Rectal smooth muscle tissue (tissue), 1 donor: ENCODE results near the gene MBD5.

Experiments used
- H3K27ac ChIP-seq: one replicate; pipeline ENCODE4 v1.7.0; 2013; ENCODE audit warnings: low read depth, low read length, inconsistent platforms
- H3K27me3 ChIP-seq: one replicate; pipeline ENCODE4 v1.7.0; 2013; ENCODE audit warnings: low read length; ENCODE audit not compliant: control insufficient read depth, insufficient read depth
- H3K36me3 ChIP-seq: one replicate; pipeline ENCODE4 v1.7.0; 2013; ENCODE audit warnings: low read length; ENCODE audit not compliant: control insufficient read depth, insufficient read depth
- H3K4me1 ChIP-seq: one replicate; pipeline ENCODE4 v1.7.0; 2013; ENCODE audit warnings: low read length; ENCODE audit not compliant: control insufficient read depth, insufficient read depth
- H3K4me3 ChIP-seq: one replicate; pipeline ENCODE4 v1.7.0; 2013; ENCODE audit warnings: low read length
- H3K9ac ChIP-seq: one replicate; pipeline ENCODE4 v1.7.0; 2013; ENCODE audit warnings: low read length

MBD5 gene

DNA sequence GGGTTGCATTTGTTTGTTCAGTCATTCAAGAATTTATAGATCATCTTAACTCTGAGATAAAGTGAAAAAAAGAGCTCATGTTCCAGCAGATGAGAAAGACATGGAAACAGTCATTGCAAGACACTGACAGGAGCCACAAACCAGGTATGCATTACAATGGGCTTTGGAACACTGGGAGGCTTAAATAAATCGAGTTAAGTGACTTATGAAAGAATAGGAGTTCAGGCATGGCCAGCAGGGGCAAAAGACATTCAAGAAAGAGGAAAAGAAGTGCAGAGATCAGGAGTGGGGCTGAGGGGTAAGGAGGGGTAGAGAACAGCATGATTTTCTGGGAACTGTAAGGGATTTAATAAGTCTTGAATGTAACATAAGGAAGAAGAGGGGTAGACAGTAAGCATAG is 502.4 kb downstream of the MBD5 start:
- no peak overlapping the region for H3K27ac ChIP-seq
- no peaks in the 10 kb centered on the region for H3K27me3 ChIP-seq
- no peak overlapping the region for H3K4me3 ChIP-seq
- H3K9ac ChIP-seq: no peak overlapping the region
- no peaks in the 10 kb centered on the region for H3K36me3 ChIP-seq
- no peaks in the 10 kb centered on the region for H3K4me1 ChIP-seq

DNA sequence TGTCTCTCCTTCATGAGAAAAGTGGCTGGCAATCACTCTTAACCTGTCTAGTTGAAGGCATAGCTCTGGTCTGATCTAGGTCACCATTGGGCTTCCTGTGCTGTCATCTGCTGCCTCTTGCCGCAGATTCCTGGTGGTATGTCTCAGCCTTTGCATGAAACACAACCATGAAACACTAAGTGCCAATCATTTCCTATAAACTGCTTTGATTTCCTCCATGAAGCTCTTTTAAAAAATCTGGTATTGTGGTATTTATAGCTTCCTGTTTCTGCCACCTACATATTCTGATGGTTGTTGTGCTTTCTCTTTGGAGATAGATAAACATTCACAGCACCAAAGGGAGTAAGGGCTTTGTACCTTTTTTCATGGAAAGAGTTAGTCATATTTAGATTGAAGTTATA is 503.6 kb downstream of the MBD5 start:
- no peaks in the 10 kb centered on the region for H3K27me3 ChIP-seq
- H3K4me3 ChIP-seq: no peak overlapping the region
- H3K27ac ChIP-seq: no peak overlapping the region
- no peaks in the 10 kb centered on the region for H3K4me1 ChIP-seq
- H3K36me3 ChIP-seq: no peaks in the 10 kb centered on the region
- no peak overlapping the region for H3K9ac ChIP-seq

DNA sequence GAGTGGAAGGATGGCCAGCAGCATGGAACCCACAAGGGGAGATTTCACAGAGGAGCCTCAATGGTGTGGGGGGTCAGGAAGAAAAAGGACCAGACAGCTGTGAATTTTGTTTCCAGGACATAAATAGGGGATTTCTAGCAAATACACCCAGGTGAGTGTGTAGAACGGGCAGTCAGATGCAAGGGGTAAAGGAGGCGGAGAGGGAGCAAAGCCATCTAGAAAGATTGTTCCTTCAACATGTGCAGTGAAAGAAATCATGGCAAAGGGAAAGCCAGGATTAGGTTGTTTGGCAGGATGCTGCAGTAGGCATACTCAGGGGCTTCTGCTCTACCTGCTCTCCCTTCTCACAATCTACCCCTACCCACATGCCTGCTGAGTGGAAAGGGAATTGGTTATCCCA is 504.2 kb downstream of the MBD5 start:
- Histone ChIP-seq H3K4me1 (no peaks in the 10 kb centered on the region), H3K27me3 (no peaks in the 10 kb centered on the region), H3K9ac (no peak overlapping the region), H3K27ac (no peak overlapping the region), H3K36me3 (no peaks in the 10 kb centered on the region), H3K4me3 (no peak overlapping the region)

DNA sequence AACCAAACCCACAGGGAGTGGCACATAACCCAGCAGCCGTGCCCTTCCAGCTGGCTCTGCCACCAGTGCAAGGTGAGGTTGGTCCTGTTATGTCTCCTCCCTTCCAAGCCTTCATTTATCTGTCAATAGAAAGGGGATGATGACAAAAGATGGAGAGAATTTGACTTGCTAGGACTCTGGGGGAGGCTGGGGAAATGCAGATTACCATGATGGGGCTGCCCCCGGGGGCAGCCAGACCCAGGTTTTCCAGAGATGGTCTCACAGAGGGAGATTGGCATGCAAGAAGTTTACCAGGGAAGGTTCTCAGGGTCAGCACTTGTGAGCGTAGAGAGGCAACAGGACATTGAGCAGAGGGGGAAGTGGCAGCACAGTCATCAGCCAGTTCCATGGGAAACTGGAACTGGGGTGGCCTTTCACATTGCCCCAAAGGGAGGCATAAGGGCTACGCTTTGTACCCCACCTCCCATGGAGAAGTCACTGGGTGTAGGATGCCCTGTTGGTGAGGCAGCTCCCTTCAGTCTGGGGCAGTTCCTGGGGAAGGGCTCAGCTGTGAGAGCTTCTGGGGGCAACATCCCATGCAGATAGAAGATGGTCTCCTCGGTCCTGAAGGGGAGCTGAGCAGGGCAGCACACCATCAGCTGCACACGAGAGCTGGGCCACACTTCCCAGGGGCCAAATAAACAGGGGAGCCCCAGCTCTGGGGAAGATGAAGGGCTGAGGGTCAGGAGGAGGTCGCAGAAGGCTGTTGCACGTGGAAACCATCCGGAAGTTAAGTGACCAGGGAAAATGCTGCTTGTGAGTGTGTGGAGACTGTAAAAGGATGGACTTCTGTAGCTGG is 505.8 kb downstream of the MBD5 start:
- Histone ChIP-seq H3K27me3 (no peaks in the 10 kb centered on the region), H3K9ac (no peak overlapping the region), H3K36me3 (no peaks in the 10 kb centered on the region), H3K4me3 (no peak overlapping the region), H3K4me1 (no peaks in the 10 kb centered on the region), H3K27ac (no peak overlapping the region)

DNA sequence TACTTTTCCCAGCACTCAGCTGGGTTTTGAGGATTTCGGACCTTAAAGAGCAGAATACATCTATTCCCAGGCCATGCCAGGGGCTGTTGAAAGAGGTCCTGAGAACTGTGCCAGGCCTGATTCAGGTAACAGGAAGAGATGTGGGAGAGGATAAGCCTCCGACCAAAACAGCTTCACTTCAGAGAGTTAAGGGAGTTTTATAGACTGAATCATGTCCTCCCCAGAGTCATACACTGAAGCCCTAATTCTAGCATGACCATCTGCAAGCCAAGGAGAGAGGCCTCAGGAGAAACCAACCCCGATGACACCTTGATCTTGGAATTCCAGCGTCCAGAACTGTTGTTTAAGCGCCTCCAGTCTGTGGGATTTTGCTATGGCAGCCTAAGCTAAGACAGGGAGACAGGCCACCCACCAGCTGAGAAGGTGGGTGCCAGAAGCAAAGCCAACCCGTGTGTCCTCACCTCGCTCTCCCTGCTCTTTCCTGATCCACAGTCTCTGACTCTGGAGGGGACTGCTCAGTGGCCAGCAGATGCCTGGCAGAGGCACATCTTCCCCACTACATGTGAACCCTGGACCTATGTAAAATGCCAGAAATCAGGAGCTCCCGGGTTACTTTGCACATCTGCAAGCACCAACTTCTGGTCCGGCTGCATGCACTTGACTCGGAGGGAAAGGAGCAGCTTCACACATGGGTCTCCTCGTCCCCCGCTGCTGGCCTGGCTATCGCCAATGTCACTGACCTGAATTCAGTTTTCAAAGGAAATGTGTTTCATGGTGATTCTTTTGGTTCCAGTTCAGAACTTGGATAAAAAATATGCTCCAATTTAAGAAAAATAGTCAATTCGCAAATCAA is 506.8 kb downstream of the MBD5 start:
- H3K27ac ChIP-seq: no peak overlapping the region
- H3K4me3 ChIP-seq: no peak overlapping the region
- no peaks in the 10 kb centered on the region for H3K27me3 ChIP-seq
- no peaks in the 10 kb centered on the region for H3K36me3 ChIP-seq
- H3K4me1 ChIP-seq: no peaks in the 10 kb centered on the region
- H3K9ac ChIP-seq: no peak overlapping the region

DNA sequence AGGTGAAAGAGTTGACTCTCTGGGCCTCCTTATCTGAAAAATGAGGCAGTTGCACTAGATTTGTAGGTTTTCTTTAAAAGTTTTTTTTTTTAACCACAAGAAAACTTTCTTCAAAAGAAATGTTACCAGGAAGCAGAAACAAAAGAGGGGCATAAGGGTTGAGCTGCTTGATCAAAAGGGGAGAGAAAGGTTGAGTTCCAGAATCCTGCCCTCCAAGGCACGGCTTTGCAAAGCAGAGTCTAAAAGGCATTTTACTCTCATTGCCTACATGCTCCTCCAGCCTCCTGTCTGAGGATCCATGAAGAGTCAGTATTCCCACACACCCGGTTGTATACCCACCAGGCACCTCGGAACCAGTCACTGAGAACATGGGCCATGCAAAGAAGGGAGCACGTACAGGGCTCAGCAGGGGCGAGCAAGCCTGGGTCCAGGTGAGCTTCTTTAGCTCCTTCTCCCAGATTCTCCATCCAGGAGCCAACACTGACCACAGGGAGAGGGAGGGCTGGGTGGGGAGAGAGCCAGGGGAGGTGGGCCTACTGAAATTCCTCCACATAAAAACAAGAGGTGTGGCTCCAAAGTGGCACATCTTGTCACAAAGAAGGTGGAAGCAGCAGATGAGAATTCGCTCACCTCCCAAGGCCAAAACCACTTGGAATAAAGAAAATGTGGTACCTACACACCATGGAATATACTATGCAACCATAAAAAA is 507.6 kb downstream of the MBD5 start:
- H3K4me3 ChIP-seq: no peak overlapping the region
- H3K27ac ChIP-seq: no peak overlapping the region
- no peaks in the 10 kb centered on the region for H3K27me3 ChIP-seq
- H3K9ac ChIP-seq: no peak overlapping the region
- no peaks in the 10 kb centered on the region for H3K4me1 ChIP-seq
- H3K36me3 ChIP-seq: no peaks in the 10 kb centered on the region

DNA sequence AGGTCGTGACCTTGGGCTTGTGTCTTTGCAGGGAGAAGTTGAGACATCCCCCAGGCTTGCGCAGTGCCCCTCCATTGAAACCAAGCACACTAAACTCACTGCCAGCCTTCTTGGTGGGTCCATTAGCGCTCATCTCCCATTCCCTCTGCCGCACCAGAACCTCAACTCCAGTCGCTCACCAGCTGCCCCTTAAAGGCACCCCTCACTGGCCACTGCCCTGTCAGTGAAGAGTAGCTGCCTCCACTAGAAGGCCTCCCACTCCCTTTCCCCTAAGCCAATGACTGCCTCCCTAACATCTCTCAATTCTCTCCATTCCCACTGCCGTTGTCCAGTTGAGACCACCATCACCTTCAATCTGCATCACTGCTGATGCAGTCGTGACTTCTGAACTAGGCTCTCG is 508.9 kb downstream of the MBD5 start:
- H3K4me3 ChIP-seq: no peak overlapping the region
- H3K27ac ChIP-seq: no peak overlapping the region
- no peak overlapping the region for H3K9ac ChIP-seq
- H3K36me3 ChIP-seq: no peaks in the 10 kb centered on the region
- no peaks in the 10 kb centered on the region for H3K4me1 ChIP-seq
- H3K27me3 ChIP-seq: no peaks in the 10 kb centered on the region

DNA sequence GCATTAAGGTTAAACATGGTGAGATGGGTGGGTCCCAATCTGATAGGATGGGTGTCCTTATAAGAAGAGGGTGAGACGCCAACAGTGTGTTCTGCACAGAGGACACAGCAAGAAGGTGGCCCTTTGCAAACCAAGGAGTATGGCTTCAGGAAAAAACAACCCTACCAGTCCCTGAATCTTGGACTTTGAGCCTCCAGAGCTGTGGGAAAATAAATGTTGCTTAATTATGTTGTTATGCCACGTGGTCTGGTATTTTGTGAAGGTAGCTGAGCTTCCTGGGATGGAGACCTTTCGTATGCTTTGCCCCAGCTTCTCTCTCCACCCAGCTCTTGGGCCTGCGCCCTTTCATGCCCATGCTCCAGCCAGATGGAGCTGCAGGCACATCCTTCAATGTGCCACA is 509.5 kb downstream of the MBD5 start:
- H3K9ac ChIP-seq: no peak overlapping the region
- H3K4me1 ChIP-seq: no peaks in the 10 kb centered on the region
- H3K4me3 ChIP-seq: no peak overlapping the region
- no peaks in the 10 kb centered on the region for H3K27me3 ChIP-seq
- no peak overlapping the region for H3K27ac ChIP-seq
- no peaks in the 10 kb centered on the region for H3K36me3 ChIP-seq

DNA sequence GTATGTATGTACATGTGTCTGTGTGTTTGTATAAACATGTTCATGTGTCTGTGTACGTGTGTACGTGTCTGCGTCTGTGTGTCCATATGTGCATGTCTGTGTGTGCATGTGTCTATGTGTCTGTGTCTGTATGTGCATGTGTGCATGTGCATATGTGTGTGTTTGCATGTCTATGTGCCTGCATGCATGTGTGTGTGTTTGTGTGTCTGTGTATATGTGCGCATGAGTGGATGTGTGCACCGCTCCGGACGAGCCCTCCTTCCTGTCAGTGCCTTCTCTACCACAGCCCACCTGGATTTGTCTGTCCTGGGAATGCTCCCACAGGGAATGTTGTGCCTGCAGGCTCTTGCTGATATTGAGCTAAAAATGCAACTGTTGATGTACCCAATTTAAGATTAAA is 510.3 kb downstream of the MBD5 start:
- Histone ChIP-seq H3K27ac (no peak overlapping the region), H3K4me3 (no peak overlapping the region), H3K36me3 (no peaks in the 10 kb centered on the region), H3K27me3 (no peaks in the 10 kb centered on the region), H3K9ac (no peak overlapping the region), H3K4me1 (no peaks in the 10 kb centered on the region)

DNA sequence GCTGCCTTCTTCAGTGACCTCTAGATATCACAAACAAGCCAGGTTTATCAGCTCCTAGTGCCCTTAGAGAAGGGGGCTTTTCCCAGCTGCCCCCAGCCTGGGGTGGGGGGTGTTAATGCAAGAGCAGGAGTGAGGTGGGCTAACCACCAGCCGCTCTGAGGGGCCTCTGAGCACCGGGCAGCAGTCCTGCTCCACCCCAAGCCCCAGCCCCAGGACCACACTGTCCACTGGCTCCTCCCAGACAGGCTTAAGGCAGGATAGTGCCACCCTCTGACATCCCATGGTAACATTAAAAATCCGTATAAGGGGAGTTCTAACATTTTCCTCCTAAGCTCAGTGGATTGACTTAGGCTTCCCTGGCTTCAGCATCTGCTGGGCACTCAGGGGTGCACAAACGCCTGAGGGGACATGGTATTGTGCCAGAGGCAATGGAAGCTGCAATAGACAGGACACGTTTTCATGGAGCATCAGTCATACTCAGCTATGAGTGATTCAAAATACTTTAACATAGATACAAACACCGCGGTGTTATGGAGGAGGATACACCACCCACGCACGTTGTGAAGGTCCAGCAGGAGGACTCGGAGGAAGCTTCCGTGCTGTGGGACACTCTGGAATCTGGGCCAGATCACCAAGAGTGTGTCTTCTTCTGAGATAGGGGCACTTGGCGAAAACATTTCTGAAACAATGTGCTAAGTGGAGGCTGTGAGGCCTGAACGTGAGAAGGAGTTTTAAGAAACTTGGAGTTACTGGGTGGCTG is 511.0 kb downstream of the MBD5 start:
- Histone ChIP-seq H3K4me3 (no peak overlapping the region), H3K9ac (no peak overlapping the region), H3K36me3 (no peaks in the 10 kb centered on the region), H3K27me3 (no peaks in the 10 kb centered on the region), H3K4me1 (no peaks in the 10 kb centered on the region), H3K27ac (no peak overlapping the region)

DNA sequence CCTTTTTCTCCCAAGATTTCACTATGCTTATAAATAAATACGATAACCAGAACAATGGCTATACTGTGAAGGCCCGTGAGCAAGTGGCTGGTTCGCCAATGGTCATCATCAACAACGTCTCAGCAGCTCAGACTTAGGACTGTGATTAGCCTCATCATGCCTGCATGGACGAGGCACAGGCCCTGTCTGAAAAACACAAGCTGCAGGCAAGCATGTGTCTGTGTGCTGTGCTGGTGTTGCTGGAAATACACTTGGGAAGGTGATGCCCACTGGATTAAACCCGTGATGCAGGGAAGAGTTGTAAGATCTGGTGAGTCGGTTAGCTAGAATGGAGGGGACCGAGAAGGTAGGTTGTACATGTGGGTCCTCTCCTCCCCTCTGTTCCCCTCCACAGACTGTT is 512.1 kb downstream of the MBD5 start:
- no peak overlapping the region for H3K4me3 ChIP-seq
- no peaks in the 10 kb centered on the region for H3K27me3 ChIP-seq
- H3K4me1 ChIP-seq: no peaks in the 10 kb centered on the region
- no peak overlapping the region for H3K27ac ChIP-seq
- no peaks in the 10 kb centered on the region for H3K36me3 ChIP-seq
- H3K9ac ChIP-seq: no peak overlapping the region

DNA sequence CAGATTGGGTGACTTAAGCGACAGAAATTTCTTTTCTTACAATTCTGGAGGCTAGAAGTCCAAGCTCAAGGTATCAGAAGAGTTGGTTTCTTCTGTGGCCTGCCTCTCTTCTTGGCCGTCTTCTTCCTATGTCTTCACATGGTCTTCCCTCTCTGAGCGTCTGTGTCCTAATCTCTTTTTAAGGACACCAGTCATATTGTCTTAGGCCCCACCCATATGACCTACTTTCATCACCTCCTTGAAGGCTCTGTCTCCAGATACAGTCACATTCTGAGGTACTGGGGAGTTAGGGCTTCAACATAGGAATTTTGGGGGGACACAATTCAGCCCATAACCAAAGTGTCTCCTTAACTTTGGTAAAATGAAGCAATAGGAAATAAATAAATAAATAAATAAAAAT is 512.8 kb downstream of the MBD5 start:
- H3K27me3 ChIP-seq: no peaks in the 10 kb centered on the region
- no peak overlapping the region for H3K9ac ChIP-seq
- H3K36me3 ChIP-seq: no peaks in the 10 kb centered on the region
- H3K27ac ChIP-seq: no peak overlapping the region
- H3K4me3 ChIP-seq: no peak overlapping the region
- H3K4me1 ChIP-seq: no peaks in the 10 kb centered on the region
